HG03103 (cell line): Measurements from ENCODE around the gene ODC1.
"Not testable (repeated sequence)": the region's sequence is repeated elsewhere in the genome, so short reads cannot be mapped to it uniquely, and the experiment has no call there.

Experiments used
- ATAC-seq: cut with Tn5 transposase; IDR thresholded peaks from one replicate; pipeline ENCODE4 v1.9.1; 2021; ENCODE audit warnings: low read depth; ENCODE audit not compliant: unreplicated experiment

ODC1 gene

DNA sequence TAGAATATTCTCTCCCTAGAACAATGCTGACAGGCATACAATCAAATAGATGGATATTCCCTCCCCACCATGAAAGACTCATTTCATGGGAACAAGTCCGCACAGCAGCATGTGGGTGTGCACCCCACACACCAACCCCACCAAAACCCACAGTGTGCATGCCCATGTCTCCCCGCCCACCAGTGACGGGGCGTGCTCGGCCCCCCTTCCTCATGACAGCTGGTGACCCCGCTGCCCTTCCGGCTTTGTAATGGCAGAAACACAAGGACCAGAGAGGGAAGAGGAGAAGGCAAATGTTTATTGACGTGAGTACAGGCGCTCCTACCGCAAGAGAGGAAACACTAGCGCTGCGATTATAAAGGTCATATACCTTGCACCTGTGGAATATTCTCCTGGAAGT lies 30.8 kb upstream of the ODC1 start:
- no peak for ATAC-seq

DNA sequence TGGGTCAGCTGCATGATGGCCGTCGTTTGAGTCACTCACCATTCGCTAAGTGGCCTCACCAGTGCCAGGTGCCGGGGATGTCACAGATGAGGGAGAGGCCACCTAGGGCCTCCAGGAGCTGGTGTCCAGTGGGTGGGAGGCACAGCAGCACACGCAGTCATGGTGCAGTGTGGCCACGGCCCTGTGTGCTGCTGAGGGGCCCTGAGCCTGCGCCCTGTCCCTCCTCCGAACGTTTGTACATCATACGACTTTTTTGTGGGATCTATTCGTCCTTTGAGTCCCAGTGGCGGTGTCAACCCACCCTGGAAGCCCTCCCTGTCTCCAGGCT lies 30.1 kb upstream of the ODC1 start:
- no peak for ATAC-seq

DNA sequence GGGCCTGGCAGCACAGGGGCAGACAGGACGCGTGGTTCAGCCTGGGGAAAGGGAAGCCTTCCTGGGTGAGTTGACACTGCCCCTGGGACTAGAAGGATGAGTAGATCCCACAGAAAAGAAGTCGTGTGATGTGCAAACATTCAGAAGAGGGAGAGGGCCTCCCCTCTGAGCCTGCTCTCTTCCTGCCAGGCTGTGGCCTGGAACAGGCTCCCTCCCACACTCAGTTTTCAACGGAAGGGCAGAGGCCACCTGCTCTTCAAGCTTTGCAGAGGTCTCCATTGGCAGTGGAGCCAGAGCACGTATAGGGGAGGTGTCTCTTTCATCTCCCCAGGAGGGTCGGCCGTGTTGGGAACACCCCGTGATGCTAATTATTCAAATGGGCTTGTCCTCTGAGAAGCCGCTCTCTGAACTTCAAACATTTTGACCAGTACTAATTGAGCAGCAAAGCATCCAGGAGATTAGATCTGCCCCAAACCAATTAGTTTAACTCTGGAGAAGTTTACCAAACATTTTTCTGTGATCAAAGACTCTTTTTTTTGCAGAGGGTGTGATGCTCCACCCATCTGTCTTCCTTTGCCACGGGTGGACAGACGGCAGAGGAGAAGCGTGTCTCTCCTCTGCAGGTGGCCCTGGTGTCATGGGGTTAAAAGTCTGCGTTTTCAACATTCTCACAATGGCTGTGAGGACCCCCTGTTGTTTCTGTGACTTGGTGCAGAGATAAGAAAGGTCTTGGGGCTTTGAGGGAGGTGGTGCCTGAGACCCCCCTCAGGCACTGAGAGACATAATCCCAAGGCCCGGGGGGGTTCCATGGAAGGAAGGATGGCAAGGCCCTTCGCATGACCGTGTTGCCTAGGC lies 29.5 kb upstream of the ODC1 start:
- ATAC-seq: no peak

DNA sequence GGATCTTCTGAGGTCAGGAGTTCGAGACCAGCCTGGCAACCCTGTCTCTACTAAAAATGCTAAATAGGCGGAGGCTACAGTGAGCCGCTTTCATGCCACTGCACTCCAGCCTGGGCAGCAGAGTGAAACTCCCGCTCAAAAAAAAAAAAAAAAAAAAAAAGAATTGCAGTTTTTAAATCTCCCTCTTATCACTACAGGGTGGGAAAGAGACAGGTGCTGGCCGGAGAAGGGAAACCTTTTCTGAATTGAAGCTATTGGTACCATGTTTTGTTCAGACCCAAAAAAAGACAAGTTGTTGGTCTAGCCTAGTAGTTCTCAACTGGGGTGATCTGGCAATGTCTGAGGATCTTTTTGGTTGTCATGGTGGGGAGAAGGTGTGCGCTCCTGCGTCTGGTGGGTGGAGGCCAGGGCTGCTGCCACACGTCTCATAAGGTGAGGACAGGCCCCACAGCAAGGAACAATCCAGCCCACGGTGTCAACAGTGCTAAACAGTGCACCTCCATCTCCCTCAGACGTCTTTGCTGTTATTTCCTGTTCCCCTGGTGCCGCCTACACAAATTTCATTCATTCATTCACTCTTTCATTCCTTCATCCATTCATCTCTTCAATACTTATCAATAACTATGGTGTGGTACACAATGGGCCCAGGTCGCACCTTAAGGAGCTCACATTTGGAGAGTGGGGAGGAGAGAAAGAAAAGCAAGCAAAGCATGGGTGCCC lies 28.8 kb upstream of the ODC1 start:
- no peak for ATAC-seq

DNA sequence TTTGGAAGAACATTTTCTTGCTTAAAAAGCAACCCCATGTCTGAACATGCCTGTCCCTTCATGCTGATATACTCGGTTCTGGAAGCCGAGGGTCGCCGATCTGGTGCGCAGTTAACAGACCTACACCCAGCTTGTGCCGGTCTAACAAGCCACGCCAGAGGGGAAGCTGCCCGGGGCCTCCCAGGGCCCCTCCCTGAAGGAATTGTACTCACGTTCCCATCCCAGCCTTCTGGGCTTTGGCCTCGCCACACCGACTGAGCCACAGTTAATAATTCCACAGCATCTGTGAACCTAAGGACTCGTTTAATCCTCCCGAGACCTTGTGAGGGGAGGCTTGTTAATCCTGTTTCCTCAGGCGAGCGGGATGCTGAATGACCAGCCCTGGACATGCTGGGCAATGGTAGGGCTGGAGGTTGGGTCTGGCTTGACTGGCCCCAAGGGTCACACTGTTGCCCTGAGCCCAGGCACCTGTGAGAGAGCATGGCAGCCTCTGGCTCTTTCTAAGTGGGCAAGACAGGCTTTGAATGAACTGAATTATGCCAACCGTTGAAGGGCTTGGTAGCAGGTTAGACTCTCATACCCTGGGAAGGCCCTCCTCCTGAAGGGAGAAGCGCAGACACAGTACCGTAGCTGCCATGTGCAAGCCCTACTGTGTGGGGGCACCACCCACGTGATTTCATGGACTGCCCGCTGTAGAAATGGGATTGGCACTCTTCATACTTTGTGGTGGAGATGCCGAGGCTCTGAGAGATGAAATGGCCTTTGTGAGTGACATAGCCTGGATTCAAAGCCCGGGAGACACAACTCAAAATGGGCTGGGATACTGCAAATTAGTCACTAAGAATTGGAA lies 27.9 kb upstream of the ODC1 start:
- no peak for ATAC-seq

DNA sequence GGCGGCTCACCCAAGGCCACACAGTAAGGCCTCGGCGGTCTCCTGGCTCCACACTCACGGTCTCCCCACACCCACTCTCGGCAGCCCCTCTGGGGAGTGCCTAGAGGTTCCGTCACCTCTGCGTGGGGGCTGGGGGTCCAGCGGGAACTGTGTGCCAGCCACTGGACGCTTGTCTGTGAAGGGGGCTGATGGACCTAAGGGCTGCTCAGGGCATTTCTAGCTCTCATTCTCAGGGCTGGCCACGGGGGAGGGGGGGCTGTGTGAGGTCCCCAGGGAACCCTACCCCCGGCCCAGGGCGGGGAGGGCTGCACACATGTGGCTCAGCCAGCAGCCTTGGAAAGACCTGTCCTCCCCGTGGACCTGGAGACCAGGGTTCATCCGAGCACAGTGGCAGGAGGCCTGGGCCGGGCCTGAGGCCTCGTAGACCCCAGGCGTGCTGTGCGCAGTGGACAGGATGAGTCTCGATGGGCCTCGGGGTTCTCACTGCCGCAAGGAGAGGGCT lies 27.1 kb upstream of the ODC1 start:
- ATAC-seq: no peak

DNA sequence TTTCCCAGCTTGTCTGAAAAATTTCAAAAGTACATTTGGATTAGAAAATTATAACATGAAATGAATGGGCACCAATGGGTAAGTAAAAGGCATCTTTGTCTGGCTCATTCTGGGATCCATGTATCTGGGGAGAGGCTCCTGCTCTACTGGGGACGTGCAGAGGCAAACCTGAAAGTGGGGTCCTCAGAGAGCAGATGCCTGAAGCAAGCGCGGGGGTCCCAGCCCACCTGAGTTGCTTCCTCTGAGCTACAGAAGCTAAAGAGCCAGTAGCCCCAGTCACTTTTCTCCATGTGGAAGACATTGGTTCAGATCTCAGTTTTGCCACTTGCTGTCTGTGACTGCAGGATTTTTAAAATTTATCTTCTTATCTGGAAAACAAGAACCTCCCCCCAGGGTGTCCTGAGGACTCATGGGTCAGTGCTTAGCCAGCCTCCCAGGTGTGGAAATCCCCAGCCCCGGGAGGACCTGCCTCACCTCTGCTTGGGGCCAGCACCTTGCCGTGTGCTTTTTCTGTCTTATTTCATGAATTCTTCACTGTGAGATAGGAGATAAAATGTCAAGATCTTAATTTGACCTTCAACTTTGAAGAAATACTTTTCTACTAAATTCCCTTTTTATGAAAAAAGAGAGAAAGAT lies 25.1 kb upstream of the ODC1 start:
- ATAC-seq: no peak

DNA sequence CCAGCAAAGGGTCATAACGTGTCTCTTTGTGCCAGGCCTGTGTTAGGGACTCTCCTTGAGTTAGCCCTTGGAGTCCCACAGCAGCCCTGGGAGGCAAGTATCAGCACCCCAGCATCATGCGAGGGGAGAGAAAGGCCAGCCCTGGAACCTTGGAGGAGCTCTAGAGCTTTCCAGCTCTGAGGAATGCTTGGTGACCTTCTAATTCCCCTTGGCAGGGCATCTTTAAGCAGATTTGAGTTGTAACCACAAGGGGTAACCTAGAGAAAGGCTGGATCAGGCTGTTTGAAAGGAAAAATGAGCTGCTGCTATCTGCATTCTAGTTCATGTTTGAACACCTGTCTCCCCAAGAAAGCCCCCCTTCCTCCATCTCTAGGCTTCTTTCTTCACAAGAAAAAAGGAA lies 23.8 kb upstream of the ODC1 start:
- ATAC-seq: no peak

DNA sequence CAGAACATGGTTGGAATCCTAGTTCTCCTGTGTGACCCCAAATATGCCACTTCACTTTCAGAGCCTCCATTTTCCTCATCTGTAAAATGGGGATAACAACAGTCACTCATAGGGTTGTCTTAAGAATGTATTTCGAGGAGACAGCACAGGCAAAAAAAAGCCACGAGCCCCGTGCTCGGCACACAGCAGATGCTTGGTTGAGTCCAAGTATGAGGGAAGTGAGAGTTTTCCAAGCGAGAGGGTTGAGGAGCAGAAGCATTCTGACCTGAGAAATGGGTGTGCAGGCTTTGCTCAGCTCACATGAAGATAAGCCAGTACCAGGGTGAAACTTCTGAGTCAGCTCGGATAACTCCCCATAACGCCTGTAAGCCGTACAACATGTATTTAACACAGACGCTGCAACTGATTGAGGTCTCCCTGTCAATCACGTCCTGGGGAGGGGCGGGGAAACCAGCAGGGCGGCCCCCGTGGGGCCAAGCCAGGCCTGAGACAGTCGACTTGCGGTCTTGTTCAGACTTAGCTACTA lies 23.0 kb upstream of the ODC1 start:
- ATAC-seq: no peak

DNA sequence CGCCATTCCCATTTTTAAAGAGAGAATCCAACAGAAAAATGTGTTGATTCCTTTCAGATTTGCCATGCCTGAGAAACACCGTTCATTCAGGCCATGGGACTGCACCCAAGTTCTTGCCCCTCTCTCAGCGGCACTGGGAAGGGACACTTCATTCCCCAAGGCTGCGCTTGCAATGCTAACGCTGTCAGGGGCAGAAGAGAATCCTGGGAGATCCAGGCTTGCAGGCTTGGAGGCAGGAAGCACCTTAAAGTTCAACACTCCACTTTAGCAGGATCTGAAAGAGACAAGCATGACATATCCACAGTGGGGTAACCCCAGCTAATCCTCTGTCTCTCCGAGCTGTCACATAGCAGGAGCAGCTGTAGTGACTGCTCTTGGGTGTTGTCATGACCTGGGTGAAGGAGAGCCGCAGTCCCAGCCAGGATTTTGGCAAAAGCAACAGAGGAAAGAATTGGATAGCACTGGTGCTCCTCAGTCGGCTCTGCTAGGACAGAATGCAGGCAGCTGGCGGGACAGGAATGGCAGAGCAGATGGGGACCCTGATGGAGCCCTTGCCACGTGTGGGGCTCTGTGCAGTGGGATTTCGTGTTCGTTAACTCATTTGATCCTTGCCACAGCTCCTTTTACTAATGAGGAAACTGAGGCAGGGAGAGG lies 22.0 kb upstream of the ODC1 start:
- ATAC-seq: no peak

DNA sequence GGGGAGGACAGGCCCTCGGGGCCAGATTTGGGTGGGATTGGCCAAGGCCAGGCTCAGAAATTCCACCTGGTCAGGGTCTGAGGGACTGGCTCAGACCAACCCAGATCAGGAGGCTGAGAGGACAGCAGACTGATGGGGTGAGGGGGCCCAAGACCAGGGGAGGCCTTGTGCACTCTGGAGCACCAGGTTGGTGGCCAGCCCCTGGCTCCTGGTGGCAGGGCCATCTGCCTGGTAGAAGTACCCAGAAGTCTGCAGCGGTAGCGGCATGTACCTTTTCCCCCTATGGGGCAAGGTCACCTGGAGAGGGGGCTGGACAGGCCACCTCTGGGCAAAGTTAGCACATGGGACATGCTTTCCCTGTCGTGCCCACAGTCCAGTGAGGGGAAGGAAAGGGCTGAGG lies 21.2 kb upstream of the ODC1 start:
- ATAC-seq: no peak

DNA sequence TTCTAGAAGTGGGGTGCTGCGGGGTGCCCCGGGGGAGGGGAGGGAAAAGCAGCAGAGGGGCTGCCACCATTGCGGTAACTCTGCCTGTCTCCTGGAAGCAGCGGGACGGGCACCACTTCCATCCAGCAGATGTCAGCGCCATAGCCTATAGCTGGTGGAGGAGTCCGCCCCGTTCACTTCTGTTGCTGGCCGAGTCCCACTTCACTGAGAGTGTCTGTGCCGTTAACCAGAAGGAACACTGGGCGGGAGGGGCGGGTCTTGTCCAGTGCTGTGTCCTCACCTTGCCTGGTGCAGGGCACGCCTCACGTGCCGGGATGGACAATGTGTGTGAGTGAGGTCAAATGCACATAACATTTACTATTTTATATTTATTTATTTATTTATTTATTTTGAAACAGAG lies 19.3 kb upstream of the ODC1 start:
- no peak for ATAC-seq

DNA sequence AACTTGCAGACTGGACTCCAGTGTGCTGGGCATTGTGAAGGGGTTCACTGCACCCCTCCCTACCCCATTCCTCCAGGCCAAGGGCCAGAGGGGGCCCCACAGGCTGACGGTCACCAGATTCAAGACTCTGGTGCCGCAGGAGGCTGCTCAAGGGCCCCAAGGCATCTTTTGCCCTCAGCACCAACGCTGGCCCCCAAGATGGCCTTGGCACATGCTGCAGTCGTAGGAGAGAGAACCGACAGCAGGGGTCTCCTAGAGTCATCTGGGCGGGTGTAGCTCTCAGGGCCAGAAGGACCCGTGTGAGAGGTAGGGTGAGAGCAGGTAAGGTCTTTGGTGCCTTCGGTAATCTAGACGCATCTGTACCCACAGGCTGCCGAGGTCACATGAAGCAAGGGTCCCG lies 18.7 kb upstream of the ODC1 start:
- ATAC-seq: no peak

DNA sequence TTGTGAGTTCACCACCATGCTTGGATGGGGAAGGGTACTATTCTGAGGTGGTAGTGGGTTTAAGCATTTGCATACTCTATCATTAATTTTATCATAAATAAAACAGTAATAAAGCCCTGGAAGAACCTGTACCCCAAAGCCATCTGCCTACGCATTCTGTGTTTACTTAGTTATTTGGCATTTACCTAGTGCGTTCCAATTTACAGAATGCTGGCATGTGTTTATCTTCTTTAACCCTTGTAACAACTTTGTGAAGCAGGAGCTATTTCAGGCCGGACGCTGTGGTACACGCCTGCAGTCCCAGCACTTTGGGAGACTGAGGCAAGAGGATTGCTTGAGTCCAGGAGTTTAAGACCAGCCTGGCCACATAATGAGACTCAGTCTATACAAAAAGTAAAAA lies 17.8 kb upstream of the ODC1 start:
- no peak for ATAC-seq

DNA sequence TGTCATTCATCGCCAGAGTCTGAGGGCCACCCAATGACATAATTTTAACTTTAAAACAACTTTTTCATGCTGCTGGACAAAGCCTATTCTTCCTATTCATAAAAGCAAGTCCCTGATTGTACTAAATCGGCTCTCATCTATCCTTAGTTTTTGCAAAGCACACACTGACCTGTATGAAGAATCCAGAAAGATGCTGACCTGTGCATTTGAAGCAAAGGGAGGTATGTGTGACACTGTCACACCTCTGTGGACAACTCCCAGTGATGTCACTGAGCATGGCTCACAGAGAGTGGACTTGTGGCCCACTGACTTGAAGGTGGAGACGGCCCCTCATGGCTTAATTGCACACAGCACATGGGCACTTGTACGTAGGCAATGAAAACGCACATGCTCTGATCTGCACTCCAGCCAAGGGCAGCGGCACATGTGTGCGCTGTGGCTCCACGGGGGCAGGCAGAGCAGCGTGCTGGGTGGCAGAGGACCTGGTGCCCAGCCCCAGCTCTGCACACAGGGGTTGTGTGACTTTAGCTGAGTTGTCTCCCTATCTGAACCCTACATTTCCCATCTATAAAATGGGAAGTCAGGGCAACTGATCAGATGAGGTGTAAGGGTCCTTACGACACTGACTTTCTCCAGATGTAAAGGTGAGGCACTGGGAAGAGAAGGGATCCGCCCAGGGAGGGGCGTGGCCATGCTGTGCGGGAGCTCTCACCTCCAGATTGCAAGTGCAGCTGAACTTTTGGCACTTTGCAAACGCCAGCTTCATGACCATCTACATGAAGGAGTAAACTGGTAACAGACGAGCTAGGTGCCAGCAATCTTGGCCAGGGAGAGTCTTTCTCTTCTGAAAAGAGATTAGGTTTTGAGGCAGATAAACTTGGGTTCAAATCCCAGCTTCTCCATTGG lies 14.3 kb upstream of the ODC1 start:
- ATAC-seq: no peak

DNA sequence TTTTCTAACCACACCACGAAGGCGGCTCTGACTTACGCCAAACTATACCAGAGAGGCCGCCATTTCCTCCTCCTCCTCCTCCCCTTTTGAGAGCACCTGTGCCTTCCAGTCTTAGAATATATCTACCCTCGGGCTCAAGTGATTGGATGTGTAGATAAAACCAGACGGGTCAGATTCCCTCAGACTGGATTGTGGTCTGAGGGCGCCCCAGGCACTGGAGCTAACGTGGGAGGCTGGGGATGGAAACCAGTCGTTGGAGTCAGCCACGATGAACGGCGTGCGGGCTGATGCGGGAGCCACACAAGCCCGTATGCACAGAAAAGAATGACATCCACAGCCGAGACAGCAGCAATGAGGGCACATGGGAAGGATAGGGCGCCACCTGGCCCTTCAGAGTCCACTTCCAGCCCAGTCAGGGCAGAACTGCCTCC lies 12.3 kb upstream of the ODC1 start:
- no peak for ATAC-seq

DNA sequence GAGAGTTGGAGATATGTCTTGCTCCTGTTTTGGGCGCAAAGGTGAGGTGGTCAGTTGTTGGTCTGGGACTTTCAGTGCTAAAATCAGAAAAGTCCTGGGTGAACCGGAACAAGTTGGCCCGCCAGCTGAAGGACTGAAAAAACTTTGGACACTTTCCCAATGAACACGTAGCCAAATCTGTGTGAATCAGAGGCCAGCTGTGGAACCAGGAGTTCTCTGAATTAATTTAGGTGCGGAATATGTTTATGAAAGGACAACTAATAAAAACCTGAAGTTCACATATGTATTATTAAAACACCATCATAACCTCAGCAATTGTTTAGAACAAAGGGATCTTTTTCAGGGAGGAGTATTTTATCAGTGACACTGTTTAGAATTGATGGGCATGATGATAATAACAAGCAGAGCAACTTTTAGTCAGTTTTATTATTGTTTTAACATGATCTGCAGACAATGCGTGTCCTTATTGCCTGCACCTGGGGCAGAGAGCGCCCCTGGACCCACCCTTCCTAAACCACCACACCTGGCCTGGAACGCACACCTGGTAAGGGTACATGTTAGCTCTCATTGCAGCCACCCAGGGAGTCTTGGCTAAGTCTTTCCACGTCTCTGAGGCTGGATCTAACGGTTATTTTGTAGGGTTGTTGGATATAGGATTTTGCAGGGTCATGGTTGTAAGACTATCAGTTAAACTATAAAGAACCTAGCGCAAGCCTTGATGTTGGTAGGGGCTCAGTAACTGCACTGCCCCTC lies 9.9 kb upstream of the ODC1 start:
- ATAC-seq: no peak

DNA sequence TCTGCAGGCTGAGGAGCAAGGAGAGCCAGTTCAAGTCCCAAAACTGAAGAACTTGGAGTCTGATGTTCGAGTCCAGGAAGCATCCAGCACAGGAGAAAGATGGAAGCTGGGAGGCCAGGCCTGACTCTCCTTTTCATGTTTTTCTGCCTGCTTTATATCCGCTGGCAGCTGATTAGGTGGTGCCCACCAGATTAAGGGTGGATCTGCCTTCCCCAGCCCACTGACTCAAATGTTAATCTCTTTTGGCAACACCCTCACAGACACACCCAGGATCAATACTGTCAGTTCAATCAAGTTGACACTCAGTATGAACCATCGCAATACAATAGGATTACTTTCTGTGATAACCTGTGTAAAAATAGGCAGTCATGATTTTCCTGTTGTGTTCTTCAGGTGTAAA lies 9.1 kb upstream of the ODC1 start:
- ATAC-seq: not testable (repeated sequence)
